Uterus (tissue), 2 donors: ENCODE results near the gene SEPTIN5.

Experiments
- CTCF ChIP-seq, 4 experiments: fragments of 200-600 bp in 2 of 4; fragments of 450-650 bp in 2 of 4; sonication (generic) in 2 of 4; IDR thresholded peaks; one replicate each; pipeline ENCODE4 v1.5.1; 2016 to 2019; ENCODE audit warnings: antibody characterized with exemption in 4 of 4, mild to moderate bottlenecking in 2 of 4, moderate library complexity in 1 of 4
- POLR2A ChIP-seq, 2 donors: fragments of 450-650 bp; IDR thresholded peaks; one replicate each; pipeline ENCODE4 v1.6.1; 2016; ENCODE audit warnings: antibody characterized with exemption in 2 of 2, mild to moderate bottlenecking in 1 of 2, moderate library complexity in 1 of 2

DNA sequence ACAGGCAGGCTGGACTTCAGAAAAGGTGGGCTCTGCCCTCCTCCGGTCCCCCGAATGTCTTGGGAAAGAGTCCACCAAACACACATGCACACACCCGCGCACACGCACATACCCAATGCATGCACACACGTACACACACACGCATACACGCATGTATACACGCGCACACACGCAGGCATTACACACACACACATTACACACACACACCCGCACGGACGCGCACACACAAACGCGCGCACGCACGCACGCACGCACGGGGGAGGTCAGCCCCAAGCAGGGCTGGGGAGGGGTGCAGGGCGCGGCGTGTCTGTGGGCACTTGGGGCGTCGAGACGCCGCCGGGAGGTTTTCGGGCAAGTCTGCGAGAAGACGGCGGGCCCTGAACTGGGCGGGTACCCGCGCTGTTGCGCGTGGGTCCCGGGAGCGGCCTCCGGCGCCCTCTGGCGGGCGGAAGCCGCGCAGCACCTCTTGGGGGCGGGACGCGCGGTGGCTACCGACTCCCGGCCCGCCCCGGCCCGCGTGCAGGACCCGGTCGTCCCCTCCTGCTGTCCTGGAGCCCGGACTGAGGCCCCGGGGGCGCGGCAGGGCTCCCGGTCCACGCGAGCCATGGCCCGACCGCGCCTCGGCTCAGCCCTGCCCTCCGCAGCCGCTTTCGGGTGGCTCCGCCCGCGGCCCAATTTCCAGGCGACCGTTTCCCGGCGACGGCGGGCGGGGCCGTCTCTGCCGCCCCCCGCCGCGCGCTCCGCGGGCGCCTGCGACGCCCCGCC, 3.6 kb downstream of the SEPTIN5 start:
- TF ChIP-seq CTCF (IDR thresholded peaks at IDR 0.05): peak; percentile 81 to 98 (median 98)
- peak in 1 of 2 donors; percentile 28 for TF ChIP-seq POLR2A (IDR thresholded peaks at IDR 0.05)
